ACC112 (cell line): ENCODE data around the gene SETD2.
"Not testable (repeated sequence)": the region's sequence is repeated elsewhere in the genome, so short reads cannot be mapped to it uniquely, and the experiment has no call there.

Experiments used
- H2AFZ ChIP-seq: fragments of 200-600 bp; sonication (generic); one replicate; pipeline ENCODE4 v1.6.0; 2017; ENCODE audit warnings: antibody characterized with exemption, low read length; ENCODE audit not compliant: unreplicated experiment
- H3K27ac ChIP-seq: fragments of 200-600 bp; sonication (generic); 2 replicates; pipeline ENCODE4 v1.5.1; 2014; ENCODE audit warnings: low read depth, mild to moderate bottlenecking, antibody characterized with exemption, low read length, moderate library complexity
- H3K27me3 ChIP-seq: fragments of 200-600 bp; sonication (generic); 2 replicates; pipeline ENCODE4 v1.6.1; 2014; ENCODE audit warnings: mild to moderate bottlenecking, antibody characterized with exemption, low read length, moderate library complexity, mixed read lengths; ENCODE audit not compliant: insufficient read depth
- H3K36me3 ChIP-seq: fragments of 200-600 bp; sonication (generic); 2 replicates; pipeline ENCODE4 v1.6.1; 2016; ENCODE audit warnings: mild to moderate bottlenecking, antibody characterized with exemption, low read length, moderate library complexity, mixed read lengths; ENCODE audit not compliant: insufficient read depth
- H3K4me1 ChIP-seq: fragments of 200-600 bp; sonication (generic); one replicate; pipeline ENCODE4 v1.6.1; 2016; ENCODE audit warnings: low read length, mixed read lengths; ENCODE audit not compliant: insufficient read depth, unreplicated experiment, control insufficient read depth
- H3K4me3 ChIP-seq: fragments of 200-600 bp; sonication (generic); 2 replicates; pipeline ENCODE4 v1.5.1; 2014; ENCODE audit warnings: mild to moderate bottlenecking, low read depth, low read length
- H3K79me2 ChIP-seq: fragments of 200-600 bp; sonication (generic); one replicate; pipeline ENCODE4 v1.6.0; 2016; ENCODE audit warnings: low read length; ENCODE audit not compliant: control insufficient read depth, unreplicated experiment, insufficient read depth

SETD2 gene

DNA sequence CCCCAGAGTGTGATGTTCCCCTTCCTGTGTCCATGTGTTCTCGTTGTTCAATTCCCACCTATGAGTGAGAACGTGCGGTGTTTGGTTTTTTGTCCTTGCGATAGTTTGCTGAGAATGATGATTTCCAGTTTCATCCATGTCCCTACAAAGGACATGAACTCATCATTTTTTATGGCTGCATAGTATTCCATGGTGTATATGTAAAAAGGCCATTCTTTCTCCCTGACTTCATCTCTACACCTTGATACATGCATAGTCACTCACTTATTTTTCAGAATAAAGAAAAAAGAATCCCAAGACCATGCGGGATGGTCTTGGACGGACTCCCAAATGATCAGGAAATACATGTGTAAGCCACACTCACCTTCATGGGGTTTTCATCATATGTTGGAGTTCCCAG lies 126.6 kb downstream of the SETD2 start:
- H3K4me3 ChIP-seq, H3K79me2 ChIP-seq, H2AFZ ChIP-seq, H3K27me3 ChIP-seq, H3K27ac ChIP-seq, H3K4me1 ChIP-seq: not testable (repeated sequence)
- peaks cover 22% of the 10 kb centered on the region for H3K36me3 ChIP-seq

DNA sequence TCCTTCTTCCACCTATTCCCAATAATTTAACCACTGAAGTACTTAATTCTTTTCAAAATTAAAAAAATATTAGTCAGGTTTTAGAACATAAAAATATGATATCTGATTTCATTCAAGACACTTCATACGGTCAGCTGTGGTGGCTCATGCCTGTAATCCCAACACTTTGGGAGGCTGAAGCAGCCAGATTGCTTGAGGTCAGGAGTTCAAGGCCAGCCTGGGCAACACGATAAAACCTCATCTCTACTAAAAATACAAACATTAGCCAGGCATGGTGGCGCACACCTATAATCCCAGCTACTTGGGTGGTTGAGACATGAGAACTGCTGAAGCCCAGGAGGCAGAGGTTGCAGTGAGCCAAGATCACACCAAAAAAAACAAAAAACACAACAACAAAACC lies 127.8 kb downstream of the SETD2 start:
- H3K4me1 ChIP-seq = no peaks in the 10 kb centered on the region
- no peak overlapping the region for H3K4me3 ChIP-seq
- no peaks in the 10 kb centered on the region for H3K27me3 ChIP-seq
- H3K36me3 ChIP-seq = peaks cover 22% of the 10 kb centered on the region
- H3K79me2 ChIP-seq = no peaks in the 10 kb centered on the region
- H2AFZ ChIP-seq = no peak overlapping the region
- H3K27ac ChIP-seq = no peak overlapping the region

DNA sequence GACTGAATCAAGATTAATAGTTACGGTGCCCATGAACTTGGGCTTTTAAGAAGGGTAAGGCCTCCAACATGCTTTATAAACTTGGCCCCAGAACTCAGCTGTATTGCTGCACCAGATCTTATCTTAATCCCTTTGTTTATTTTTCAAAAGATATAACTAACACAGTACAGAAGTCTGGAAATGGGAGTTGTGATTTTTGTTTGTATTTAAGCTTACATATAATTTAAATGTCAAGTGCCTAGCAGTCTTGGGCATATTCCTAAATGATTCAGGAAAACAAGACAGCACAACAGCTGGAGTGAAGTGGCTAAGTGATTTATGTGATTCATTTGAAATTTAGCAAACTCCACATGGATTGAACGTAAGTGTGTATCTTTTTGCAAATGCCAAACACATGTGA lies 128.3 kb downstream of the SETD2 start:
- Histone ChIP-seq H3K4me3 (no peak overlapping the region), H3K27ac (no peak overlapping the region), H3K79me2 (no peaks in the 10 kb centered on the region), H3K36me3 (peaks cover 19% of the 10 kb centered on the region), H2AFZ (no peak overlapping the region), H3K27me3 (no peaks in the 10 kb centered on the region), H3K4me1 (no peaks in the 10 kb centered on the region)

DNA sequence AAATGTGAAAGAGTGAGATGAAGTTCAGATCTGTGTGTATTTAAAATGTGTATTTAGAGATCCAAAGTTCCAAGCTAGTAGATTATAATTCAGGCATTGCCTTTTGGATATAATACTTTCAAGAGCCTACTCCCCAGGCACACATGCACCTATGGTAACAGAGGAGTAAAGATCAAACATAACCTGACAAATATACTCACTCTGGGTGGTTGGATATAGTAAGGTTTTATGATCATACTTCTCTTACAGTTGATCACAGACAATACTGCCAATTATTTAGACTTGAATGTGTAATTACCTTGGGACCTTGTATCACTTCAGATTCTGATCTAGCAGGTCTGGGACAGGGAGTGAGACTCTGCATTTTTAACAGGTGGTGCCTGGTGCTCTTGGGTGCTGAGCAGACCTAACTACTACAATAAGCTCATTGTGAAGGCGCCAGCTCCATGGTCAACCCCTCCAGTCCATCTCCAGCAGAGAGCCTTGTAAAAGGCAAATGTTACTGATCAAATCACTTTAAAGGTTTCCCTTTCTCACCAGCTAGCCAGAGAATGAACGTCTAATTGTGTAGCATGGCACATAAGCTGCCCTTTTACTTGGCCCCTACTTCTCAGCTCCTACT lies 128.9 kb downstream of the SETD2 start:
- Histone ChIP-seq H3K27ac (no peak overlapping the region), H3K36me3 (peaks cover 18% of the 10 kb centered on the region), H3K4me3 (no peak overlapping the region), H3K4me1 (no peaks in the 10 kb centered on the region), H3K27me3 (no peaks in the 10 kb centered on the region), H2AFZ (no peak overlapping the region), H3K79me2 (no peaks in the 10 kb centered on the region)

- not testable (repeated sequence) for H3K36me3 ChIP-seq, H3K4me3 ChIP-seq, H2AFZ ChIP-seq, H3K27me3 ChIP-seq, H3K27ac ChIP-seq, H3K79me2 ChIP-seq, H3K4me1 ChIP-seq
Measured at GRCh38 chr3:47031041-47031440, 132.9 kb downstream of the SETD2 start.

DNA sequence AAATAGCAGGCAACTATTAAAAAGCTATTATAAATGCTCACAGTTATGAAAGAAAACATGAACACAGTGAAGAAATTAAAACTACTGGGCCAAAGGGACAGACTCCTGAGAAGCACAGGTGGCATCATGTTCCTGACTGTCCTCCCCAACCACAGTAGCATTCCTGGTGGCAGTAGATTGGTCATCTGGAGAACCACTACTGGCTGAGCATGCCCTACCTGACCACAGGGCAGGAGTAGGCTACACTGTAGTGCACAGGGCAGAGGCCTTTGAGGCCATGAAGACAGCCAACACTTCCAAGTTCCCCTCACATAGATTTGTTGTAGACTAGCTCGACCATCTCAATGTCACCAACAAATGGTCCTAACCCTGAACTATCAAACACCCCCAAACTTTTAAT lies 135.2 kb downstream of the SETD2 start:
- Histone ChIP-seq H3K4me1 (no peaks in the 10 kb centered on the region), H3K4me3 (no peak overlapping the region), H3K79me2 (peaks cover 12% of the 10 kb centered on the region), H3K27me3 (no peaks in the 10 kb centered on the region), H3K27ac (no peak overlapping the region), H3K36me3 (0 out of 2 replicates have a peak, but pooled peaks cover 3% of the 10 kb centered on the region), H2AFZ (no peak overlapping the region)

DNA sequence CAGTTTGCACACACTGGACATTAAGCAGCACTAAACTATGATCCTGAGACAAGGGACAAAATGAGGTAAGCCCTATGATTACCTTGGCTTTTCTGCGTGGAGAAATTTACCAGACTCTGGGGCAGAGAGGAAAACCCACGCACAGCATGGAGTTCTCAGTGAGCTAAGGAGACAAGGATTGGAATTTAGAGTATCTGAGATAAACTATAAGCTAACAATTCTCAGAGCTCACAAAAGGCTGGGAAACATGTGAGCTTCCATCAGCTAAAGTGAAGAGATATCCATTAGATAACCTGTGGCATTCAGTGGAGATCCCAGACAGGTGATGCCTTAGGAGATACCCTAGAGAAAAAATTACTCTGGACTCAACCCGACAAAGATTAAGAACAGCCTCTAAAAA lies 135.8 kb downstream of the SETD2 start:
- Histone ChIP-seq H3K36me3 (0 out of 2 replicates have a peak, but pooled peaks cover 3% of the 10 kb centered on the region), H3K27ac (no peak overlapping the region)

DNA sequence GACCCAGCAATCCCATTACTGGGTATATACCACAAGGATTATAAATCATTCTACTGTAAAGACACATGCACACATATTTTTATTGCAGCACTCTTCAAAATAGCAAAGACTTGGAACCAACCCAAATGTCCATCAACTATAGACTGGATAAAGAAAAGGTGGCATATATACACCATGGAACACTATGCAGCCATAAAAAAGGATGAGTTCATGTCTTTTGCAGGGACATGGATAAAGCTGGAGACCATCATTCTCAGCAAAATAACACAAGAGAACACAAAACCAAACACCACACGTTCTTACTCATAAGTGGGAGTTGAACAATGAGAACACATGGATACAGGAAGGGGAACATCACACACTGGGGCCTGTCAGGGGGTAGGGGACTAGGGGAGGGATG lies 137.5 kb downstream of the SETD2 start:
- Histone ChIP-seq H3K4me1 (peaks cover 10% of the 10 kb centered on the region), H3K79me2 (peaks cover 15% of the 10 kb centered on the region)
- not testable (repeated sequence) for H3K4me3 ChIP-seq, H3K27me3 ChIP-seq, H3K36me3 ChIP-seq, H3K27ac ChIP-seq, H2AFZ ChIP-seq

More for the DNA sequence above, 135.8 kb downstream of the SETD2 start:
- H3K4me3 ChIP-seq = no peak overlapping the region
- no peak overlapping the region for H2AFZ ChIP-seq
- peaks cover 12% of the 10 kb centered on the region for H3K79me2 ChIP-seq
- H3K4me1 ChIP-seq = no peaks in the 10 kb centered on the region
- no peaks in the 10 kb centered on the region for H3K27me3 ChIP-seq

GRCh38 chr3:47024932-47025331 lies 139.0 kb downstream of the SETD2 start:
- Histone ChIP-seq H3K27ac (no peak overlapping the region), H3K4me1 (peaks cover 13% of the 10 kb centered on the region), H3K4me3 (no peak overlapping the region), H3K27me3 (no peaks in the 10 kb centered on the region), H3K36me3 (no peaks in the 10 kb centered on the region), H2AFZ (no peak overlapping the region), H3K79me2 (peaks cover 15% of the 10 kb centered on the region)

- H3K27ac ChIP-seq = no peak overlapping the region
- peaks cover 15% of the 10 kb centered on the region for H3K79me2 ChIP-seq
- H3K36me3 ChIP-seq = peaks cover 4% of the 10 kb centered on the region; the same call in 1 of the 2 replicates
- H3K27me3 ChIP-seq = no peaks in the 10 kb centered on the region
- H2AFZ ChIP-seq = no peak overlapping the region
- peaks cover 22% of the 10 kb centered on the region for H3K4me1 ChIP-seq
- no peak overlapping the region for H3K4me3 ChIP-seq
Measured at GRCh38 chr3:47022641-47023071, 141.3 kb downstream of the SETD2 start.

DNA sequence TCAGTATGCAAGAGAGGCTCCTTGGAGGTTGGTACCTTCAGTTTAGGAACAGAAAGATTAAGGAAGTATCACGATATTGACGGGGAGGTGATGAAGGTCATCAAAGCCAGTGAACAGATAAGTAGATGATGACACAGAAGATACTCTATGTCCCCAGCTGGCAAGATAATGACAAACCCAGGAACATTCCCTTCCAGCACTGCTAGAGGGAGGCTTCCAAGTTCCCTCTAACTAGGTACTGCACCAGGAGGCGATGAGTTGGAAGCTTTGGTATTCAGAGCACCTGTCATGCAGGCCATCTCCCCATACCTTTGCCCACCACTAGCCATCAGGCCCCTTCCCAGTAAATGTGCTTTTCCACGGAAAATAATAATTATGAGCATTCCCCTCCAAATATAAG lies 143.6 kb downstream of the SETD2 start:
- H3K27ac ChIP-seq = no peak overlapping the region

More for the DNA sequence above, 143.6 kb downstream of the SETD2 start:
- peaks cover 39% of the 10 kb centered on the region for H3K4me1 ChIP-seq
- no peak overlapping the region for H3K4me3 ChIP-seq
- no peak overlapping the region for H2AFZ ChIP-seq
- H3K27me3 ChIP-seq = no peaks in the 10 kb centered on the region
- peaks cover 12% of the 10 kb centered on the region for H3K79me2 ChIP-seq
- H3K36me3 ChIP-seq = peaks cover 4% of the 10 kb centered on the region; the same call in 1 of the 2 replicates
